ENCODE data around the gene EBPL.
A peak's percentile ranks its signal among the peaks of the same experiment; 100 is the strongest.

EBPL gene

DNA sequence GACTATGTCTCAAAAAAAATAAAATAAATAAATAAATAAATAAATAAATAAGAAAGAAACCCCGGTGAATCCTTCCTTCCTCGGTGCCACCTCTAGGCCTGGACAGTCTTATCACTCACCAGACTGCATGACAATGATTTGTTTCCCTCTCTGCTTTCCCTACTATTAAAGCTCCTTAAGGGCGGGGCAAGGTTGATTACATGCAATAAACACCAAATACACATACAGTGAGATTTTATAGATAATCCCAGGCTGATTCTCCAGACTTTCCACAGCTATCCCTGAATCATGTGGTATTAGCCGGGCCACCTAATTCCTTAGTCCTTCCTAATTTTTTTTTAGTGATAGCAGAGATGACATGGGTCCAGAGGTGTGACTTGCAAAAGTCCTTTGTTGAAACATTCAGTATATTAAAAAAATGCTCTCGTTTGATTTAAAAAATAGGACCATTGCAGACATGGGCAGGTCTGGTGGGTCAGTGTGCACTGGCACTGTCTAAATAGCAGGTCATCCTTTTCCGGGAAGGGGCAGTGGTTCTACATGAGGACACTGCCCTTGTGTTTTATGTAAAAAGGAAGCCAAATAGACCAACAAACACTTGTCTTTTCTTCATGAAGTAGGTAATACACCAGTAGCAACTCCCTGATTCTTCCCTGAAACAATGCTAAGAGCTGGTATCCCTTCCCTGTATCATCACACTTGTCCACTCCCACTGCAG lies 14.5 kb downstream of the EBPL start:
- DNase-seq (ENCODE audit: low spot score): no peak

DNA sequence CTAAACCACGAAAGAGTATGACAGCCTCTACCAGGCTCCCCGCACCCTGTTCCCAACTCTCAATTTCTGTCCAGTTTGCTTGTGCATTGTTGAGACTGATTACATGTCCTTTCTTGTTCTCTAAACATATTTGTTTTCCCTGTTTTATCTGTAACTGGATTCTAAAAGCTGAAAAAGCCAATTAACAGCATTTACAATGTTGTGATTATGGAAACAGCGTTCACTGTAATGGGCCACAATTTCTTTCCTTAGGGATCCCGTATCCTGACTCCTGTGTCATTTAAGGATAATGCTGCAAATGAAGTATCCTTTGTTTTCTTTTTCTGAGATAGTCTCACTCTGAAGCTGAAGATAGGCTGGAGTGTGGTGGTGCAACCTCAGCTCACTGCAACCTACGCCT lies 20.5 kb downstream of the EBPL start:
- DNase-seq (ENCODE audit: low spot score): no peak

DNA sequence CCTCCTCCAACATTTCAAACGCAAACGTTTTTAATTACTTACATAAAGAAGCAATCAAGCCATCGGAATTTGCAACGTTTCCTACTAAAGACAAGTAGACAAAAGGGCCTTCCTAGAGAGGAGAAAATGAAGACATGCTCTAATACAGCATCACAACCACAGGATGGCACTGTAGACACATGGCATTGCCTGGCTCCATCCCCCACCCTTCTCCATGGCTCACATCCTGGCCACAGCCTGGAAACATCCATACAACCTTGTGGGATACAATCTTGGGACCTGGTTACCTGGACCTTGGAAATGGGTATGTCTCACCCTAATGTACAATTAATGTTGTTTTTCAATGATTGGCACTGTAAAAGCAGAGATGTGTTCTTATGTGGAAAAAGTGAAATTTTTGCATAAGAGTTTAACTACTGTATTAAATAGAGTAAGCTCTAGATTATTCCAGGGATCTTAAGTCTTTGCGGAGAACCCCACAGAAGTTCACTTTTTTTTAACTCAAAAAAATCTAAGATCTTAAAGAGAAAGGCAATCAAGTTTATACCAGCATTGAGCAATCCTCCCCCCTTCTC lies 21.5 kb downstream of the EBPL start:
- DNase-seq (ENCODE audit: low spot score): peak; percentile 61

DNA sequence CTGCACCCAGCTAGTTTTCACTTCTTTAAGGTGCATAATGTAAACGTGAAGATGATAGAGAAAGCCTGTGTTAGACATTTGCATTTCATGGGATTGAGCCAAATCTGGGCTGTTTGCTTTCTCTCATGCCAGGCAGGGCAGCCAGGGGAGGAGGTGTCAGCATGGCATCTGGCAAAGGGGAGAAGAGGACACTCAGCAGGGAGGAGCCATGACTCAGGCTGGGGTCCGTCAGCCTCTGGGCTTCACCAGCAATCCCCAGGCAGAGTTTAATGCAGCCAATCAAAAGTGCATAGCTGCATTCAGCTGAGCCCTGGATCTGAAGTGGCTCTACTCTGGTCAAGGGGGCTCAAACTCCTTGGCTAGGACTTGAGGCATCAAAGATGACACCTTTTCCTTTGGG lies 23.5 kb downstream of the EBPL start:
- DNase-seq (ENCODE audit: low spot score): no peak

DNA sequence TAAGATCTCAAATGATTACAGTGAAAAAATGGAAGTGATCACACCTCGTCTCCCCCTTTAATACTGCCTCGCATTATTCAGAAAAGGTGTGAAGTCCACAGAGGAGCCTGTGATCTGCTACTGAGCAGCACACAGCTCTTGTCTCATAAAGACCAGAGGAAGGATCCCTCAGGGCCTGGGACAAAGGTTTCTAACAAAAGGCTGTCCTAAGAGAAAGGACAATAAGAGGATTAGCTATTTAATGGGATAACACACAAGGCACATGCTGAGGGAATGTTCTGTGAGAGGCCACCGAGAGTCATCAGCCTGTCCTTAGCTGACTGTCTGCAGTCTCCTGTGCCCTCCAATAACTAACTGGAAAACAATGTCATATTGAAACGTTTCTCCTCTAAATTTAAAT lies 26.7 kb downstream of the EBPL start:
- no peak for DNase-seq (ENCODE audit: low spot score)

DNA sequence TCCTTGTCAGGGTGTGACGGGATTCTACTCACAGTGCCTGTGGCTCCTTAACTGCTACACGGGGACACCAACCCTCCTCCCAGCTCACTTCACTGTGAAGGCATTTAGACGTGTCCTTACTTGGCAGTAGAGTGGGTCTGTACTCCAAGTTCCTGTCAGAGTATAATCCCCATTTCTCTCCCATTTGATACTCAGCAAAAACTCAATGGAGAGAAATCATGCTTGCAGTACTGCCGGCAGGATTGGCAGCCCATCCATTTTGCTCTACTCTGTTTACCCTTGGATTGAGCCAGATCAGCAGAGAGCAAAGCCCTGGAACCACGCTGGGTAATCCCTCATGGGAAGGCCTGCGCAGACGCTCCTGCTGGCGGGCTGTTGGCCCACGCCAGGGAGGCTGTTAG lies 34.0 kb downstream of the EBPL start:
- no peak for DNase-seq (ENCODE audit: low spot score)

DNA sequence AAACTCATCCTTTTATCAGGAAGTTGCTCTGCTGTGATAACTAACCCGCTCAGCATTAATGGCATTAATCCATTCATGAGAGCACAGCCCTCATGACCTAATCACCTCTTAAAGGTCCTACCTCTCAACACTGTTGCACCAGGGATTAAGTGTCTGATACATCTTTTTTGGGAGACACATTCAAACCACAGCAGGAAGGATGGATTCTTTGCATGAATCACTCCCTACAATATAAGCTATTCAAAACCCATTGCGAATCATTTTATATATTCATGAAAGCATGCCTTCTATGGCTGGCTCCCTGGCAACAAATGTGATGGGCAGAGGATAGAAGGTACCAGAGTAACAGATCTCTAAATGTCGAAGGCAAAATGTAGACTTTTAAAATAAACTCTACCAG lies 35.4 kb downstream of the EBPL start:
- no peak for DNase-seq (ENCODE audit: low spot score)

DNA sequence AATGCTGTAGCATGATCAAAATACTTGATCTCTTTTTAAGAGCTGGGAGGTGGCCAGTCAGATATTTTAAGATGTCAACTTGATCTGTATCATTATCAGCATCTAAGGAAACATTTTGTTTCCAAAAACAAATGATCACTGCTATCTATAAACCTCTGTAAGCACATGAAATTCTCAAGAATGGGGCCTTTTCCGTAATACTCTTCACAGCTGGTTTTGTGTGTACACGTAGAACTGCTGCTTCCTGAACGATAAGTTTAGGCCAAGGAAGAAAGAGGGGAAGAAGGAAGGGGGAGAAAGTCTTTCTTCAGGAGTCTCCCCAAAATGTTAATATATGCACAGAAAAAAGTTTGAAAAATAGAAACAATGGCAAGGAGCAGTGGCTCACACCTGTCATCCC lies 37.3 kb downstream of the EBPL start:
- DNase-seq (ENCODE audit: low spot score): no peak

DNA sequence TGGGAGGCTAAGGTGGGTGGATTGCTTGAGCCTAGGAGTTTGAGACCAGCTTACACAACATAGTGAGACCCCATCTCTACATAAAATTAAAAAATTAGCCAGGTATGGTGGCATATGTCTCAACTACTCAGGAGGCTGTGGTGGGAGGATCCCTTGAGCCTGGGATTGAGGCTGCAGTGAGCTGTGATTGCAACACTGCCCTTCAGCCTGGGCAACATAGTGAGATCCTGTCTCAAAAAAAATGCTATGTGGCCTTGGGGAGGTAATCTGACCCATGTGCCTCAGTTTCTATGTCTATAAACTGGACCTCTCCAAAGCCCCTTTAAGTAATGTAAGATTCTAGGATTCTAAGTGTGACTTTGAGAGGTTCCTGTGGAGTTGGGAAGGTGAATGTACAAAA lies 37.8 kb downstream of the EBPL start:
- no peak for DNase-seq (ENCODE audit: low spot score)

DNA sequence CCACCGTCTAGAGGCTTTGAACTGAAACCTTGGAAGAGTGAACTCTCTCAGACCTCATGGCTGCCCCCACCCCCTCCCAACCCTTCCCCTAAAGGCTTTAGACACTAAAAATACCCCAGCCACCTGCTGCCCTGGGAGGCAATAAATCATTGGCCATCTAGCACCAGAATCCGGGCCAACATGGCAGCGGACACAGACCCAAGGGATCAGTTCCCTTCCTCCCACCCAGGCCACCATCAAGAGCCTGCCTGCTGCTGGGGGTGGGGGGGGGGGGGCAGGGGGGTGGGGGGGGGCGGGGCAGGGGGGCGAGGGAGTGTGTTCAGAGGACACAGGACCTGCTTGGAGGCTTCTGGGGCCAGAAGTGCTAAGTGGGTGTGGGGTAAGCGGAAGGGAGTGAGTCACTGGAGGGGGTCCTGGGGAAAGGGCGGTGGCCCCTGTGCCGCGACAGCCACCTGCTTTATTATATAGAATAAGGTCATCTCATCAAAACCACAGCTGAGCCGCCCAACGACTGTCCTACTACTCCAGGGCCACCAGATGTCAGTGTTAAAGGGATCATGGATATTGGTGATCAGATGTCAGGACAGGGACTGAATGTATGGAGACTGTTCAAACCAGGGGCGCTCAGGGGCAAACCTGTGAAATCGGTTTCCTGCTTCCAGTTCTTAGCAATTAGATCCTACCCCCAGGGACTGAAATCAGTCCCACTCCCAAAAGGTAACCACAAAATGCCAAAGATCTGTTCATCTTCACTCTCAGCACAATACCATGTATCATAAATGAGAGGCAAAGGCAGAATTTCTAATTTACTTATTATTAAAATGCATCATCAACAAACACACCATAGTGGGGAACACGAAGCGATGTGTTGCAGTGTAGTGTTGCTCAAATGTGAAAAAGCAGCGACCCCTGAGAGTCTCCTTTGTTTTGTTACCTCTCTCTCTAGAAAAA lies 38.7 kb downstream of the EBPL start:
- DNase-seq (ENCODE audit: low spot score): peak; percentile 75

DNA sequence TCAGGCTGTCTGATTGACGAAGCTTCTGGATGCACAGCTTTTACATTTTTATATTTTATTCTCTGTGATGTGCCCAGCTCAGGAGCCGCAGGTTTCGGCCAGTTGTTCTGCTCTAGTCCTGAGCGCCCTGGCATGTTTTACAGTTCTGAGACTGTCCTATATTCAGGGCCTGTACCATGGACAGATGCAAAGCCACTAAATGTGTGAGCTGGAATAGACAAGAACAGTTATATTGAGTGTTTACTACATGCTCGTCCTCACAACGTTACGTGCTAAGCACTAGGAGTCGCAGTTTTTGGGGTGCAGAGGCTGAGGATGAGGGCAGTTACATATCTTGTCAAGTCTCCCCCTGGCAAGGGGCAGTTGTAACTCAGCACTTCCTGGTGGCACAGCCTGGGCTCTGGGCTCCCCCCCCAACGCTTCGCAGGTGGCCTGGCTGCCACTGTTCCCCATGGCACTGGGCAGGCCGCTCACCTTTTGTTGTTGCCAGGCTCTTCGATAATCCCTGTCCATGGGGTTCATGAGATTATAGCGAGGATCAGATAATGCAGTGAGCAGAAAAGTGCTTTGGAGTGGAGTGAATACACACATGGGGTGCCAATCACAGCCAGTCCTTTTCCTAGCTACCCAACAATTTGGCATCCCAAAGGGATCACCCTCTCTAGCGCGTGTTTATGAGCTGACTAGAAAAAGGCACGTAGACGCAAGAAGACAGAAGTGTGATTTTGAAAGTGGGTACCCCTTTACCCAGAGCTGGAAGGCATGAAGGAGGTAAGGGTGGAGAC lies 39.5 kb downstream of the EBPL start:
- no peak for DNase-seq (ENCODE audit: low spot score)

DNA sequence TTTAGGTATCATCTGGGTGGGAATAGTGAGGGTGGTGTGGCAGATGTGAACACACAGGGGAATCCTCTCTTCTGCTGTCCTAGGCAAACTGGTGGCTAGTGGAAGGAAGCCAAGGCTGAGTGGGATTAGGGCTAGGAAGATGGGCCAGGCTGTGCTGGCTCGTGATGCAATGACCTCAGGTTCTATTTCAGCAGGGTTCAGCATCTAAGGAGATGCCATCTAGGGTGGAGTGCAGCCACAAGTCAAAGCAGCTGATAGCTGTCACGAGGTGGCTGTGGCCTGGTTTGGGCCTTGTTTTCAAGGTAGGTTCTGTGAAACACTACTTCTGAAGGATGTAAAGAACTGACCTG lies 41.3 kb downstream of the EBPL start:
- DNase-seq (ENCODE audit: low spot score): no peak

DNA sequence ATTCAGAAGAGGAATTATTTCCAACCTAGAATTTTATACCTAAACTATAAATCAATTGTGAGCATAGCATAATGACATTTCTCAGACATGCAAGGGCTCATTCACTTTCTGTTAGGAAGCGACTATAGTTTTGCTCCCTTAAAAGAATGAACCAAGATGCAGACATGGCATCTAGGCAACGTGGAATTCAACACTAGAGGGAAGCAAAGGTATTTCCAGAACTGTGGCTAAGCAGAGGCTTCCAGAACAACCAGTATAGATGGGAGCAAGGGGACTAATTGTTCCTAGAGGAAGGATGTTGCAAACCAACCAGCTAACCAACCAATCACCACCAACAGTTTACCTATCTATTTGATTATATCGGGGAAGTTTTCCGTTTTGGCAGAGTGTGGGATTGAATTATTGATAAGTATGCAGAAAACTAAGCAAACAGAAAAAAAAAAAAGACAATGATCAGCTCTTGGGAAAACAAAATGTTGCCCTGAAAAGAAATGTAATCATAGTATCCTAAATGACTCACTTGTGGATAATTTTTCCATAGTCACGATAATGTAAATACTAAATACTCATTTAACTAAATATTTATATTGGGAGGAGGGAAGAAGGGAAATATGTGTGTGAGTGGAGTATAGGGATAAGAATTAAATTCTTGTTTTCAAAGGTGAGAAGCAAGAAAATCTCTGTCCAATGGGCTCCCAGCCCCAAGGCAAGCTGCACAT lies 41.9 kb downstream of the EBPL start:
- DNase-seq (ENCODE audit: low spot score): no peak

DNA sequence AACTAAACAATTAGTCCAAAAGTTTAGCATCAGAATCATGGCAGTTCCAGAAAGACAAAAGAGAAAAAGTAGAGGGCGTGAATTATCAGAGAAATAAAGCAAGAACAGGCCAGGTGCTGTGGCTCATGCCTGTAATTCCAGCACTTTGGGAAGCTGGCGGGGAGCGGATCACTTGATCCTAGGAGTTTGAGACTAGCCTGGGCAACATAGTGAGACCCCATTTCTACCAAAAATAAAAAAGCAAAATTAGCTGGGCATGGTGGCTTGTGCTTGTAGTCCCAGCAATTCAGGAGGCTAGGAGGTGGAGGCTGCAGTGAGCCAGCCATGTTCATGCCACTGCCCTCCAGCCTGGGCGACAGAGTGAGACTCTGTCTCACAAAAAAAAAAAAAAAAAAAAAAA lies 44.6 kb downstream of the EBPL start:
- no peak for DNase-seq (ENCODE audit: low spot score)

DNA sequence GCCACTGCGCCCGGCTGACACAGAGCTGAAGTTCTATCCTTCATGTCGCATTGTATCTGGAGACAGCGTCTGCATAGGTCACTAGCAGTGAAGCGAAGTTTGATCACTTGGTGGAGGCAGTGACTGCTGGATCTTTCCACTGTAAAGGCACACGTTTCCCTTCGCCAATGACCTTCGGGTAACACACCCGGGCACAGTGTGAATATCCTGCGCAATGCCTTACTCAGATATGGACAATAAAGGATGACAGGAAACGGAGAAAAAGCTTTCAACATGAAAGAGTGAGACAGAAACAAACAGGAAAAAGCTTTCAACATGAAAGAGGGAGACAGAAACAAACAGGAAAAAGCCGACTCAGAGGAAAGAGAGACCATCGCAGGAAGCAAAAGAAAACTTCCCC lies 45.8 kb downstream of the EBPL start:
- DNase-seq (ENCODE audit: low spot score): no peak

DNA sequence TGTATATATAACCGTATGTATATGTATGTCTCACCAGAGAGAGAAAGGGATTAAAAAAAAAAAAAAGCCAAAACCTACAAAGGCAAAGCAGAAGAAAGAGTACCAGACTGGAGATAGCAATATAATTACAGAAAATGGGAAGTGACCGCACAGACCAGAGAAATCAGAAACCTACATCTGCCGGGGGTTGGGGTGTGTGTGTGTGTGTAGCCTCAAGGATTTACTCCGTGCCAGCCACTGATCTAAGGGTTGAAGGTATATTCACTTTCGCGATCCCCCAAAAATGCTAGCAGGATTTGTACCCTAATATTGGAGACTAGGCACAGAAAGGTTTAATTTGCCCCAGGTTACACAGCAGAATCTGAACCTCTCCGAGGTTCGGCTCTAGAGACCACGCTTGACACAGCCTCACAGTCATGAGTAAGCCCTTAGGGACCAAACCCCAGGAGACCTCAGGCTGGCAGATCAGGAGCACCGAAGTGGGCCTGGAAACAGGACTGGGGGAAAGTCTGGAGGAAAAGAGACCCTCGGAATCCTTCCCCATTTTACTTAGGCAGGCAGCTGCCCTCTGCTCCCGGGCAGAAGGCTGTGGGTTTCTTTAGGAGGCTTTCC lies 48.1 kb downstream of the EBPL start:
- DNase-seq (ENCODE audit: low spot score): peak; percentile 76

DNA sequence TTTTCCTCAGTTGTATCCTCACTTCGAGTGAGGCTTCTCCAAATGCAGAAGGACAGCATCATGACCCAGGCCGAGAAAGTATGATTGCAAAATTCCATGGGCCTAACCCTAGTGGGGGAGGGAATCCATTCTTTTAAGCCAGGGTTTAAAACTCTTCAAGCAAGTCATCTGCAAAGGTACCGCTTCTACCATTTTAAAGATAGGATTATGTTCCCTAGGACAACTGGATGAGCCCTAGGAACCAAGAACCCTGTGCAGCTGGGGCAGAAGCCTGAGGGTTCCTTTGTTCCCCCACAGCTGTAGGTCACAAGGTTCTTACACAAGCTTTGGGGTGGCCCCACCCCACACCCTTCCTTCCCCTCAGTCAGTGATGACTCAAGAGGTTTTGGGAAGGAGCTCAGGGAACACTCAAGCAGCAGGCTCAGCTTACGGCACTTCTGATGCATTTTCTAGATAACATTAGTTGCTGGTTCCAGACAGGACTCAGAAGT lies 49.4 kb downstream of the EBPL start:
- peak; percentile 31 for DNase-seq (ENCODE audit: low spot score)

DNA sequence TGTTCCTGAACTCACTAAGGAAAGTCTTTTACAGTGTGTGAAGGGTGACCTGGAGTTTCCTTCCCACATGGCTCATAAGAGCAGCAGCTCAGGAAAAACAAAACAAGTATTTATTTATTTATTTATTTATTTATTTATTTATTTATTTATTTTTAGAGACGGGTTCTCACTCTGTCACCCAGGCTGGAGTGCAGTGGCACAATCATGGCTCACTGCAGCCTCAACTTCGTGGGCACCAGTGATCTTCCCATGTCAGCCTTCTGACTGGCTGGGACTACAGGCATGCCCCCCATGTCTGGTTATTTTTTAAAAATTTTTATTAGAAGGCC lies 52.6 kb downstream of the EBPL start:
- DNase-seq (ENCODE audit: low spot score): no peak

DNA sequence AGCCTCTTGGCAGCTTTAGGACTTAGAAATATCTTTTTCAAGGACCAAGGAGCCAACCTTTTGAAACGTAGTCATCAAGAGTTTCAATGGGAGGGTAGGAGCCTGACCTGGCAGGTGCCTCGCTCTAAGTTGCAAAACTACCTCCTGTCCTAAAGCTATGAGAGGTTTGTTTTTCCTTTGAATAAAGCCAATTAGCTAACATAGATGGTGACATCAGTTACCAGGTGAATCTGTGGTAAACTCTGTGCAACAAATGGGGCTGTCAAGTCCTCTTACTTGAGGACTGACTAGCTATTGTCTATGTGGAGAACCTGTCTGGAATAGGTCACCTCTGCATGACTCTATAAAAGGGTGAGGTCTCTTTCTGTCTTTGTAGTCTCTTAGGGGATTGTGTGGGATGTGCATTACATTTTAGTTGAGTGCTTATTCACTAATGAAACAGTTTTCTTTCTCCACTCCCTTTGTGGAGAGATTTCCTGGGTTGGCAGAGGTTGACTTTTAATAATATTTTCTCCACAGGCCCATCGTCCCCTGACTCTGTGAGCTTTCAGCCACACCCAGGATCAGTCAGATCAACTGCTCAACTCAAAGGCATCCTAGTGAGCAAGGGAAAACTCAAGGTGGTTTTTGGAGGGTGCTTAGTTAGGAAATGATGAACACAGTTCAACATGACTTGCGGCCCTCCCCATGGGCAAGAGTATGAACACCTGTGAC lies 53.1 kb downstream of the EBPL start:
- DNase-seq (ENCODE audit: low spot score): no peak

DNA sequence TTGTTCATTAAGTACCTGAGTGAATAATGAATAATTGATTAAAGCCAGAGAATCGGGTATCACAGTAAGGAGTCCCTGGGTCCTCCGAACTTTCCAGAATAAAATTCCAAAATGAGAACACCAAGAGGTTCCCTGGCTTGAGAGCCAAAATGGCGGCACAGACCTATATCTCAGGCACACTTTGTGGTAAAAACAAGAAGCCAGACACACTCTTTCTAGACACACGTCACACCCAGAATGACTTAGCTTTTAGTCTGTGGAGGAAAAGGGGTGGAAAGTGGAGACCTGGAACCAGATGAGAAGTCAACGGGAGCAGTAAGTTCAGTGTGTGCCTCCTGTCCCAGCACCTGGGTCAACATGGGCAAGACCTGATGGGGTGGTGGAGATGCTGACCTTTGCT lies 54.6 kb downstream of the EBPL start:
- DNase-seq (ENCODE audit: low spot score): no peak

All from NAMALWA (cell line).